NCI-H82 (cell line): ENCODE measurements around the gene PATZ1.
A peak's percentile ranks its signal among the peaks of the same experiment; 100 is the strongest.
"Not testable (repeated sequence)": the region's sequence is repeated elsewhere in the genome, so short reads cannot be mapped to it uniquely, and the experiment has no call there.

Source experiments
- DNase-seq: peaks from one replicate; lab custom pipeline; 2025; lab: John Stamatoyannopoulos, UW

The PATZ1 gene

DNA sequence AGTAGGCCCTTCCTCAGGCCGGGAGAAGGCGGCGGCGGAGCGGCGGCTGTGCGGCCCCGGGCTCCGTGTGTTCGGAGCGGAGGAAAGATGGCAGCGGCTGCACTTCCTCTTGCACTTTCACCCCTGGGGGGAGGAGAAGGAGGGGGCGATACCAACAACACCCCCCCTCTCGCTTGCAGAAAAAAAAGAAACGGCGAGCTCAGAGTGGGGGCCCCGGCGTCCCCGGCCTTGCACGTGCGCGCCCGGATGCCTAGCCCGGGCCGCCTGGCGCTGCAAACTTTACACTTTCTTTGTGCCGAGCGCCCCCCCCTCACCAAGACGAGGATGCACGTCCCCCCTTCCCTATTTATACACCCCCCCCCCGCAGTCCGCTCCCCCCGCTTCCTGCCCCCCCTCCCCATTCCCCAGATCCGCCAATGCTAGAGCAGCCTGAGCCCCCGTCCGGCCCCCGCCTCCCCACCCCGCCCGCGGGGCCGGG is at the start of gene PATZ1:
PATZ1 (minus strand) TSS at position 92 of the 478 bp plus-strand sequence. CDS start 744 bp downstream, outside the sequence.
- DNase-seq = peak; percentile 84

DNA sequence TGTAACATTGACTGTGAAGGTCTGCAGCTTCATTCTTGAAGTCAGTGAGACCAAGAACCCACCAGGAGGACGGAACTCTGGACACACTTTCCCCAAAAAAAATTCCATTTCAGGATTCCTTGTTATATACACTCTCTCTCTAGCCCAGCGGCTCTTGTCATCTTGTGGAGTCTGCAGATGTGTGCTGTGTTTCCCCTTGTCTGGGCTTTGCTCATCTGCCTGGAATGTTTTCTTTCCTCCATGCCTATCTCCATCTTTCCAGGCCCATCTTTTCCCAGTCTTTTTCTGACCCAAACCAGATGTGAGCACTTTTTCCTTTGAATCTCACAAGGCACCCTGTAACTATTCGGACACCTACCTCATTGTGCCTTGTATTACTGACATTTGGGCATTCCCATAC is 48.2 kb upstream of the PATZ1 start:
- DNase-seq = no peak

DNA sequence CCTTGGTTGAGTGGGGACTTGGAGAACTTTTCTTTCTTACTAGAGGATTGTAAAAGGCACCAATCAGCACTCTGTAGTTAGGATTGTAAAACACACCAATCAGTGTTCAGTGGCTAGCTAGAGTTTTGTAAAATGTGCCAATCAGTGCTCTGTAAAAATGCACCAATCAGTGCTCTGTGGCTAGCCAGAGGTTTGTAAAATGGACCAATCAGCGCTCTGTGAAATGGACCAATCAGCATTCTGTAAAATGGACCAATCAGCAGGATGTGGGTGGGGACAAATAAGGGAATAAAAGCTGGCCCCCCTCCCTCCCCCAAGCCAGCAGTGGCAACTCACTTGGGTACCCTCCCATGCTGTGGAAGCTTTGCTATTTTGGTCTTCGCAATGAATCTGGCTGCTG is 47.7 kb upstream of the PATZ1 start:
- DNase-seq = no peak

- DNase-seq = not testable (repeated sequence)
These were observed 32.5 kb upstream of the PATZ1 start for GRCh38 chr22:31378651-31379050.

GRCh38 chr22:31378123-31378522 is 32.0 kb upstream of the PATZ1 start:
- no peak for DNase-seq

DNA sequence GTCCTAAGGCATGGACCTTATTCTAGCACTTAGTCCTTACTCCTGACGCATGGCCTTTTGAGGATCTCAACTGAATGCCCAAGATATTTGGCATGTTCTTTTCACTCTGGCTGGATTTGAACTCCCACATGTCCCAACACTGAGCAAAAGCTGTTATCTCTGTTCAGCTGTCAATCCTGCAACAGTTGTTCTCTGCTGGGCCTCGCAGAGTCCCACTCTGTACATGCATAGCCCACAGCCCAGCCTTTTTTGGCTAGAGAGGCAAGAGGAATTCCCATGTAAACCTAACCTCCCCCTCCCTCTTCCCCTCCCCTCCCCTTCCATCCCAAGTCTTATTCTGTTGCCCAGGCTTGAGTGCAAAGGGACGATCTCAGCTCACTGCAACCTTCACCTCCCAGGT is 31.5 kb upstream of the PATZ1 start:
- DNase-seq = no peak

DNA sequence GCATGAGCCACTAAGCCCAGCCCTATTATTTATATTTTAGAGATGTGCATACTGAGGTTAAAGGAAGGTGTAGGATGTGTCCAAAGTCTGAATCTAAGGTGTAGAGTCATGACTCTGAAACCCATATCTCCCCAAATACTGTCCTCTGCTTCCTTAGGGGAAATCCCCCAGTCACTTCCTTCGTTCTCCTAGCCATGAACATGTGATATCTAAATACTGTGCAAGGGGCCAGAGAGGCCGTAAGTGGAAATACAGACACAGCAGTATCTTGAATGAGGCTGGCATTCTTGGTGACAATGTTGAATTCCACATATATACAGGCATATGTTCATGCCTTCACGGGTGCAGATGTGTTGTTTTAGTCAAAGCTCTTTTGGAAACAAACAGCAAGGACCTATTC is 21.3 kb upstream of the PATZ1 start:
- no peak for DNase-seq

DNA sequence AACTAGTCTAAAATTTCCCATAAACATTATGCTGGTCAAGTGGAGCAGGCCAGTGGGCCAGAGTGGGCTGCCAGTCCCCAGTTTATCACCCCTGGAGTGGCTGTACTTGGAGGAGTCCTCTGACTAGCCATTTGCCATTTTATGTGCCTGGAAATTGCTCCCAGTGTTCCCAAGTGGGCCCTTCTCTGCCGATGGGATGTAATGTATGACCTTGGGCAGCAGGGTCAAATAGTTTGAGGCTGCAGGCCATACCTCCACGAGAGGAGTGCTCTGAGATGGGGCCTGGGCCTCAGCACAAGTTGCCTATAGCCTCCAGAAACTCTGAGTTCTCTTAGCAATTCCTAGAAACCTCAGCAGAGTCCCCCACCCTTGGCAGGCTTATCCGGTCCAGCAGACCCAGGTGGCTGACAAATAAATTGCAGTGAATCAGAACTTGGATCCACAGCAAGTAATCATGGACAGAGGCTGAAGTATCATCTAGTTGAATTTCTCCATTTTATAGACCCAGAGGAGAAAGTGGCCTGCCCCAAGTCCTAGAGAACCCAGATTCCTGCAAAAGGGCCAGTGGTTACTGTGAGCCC is 17.8 kb upstream of the PATZ1 start:
- DNase-seq = no peak

DNA sequence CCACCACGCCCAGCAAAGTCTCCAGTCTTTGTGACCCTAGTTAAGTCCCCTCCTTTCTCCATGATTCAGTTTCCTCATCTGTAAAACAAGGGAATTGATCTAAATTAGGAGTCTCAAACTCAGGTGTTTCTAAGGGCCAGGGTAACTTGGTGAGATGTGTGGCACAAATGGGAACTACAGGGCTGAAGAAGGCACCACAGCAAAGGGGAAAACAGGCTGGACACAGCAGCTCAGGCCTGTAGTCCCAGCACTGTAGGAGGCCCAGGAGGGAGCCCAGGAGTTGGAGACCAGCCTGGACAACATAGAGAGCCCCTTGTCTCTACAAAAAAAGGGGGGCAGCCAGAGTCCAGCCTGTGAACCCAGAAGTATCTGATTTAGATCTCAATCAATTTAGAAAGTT is 15.6 kb upstream of the PATZ1 start:
- DNase-seq = no peak

DNA sequence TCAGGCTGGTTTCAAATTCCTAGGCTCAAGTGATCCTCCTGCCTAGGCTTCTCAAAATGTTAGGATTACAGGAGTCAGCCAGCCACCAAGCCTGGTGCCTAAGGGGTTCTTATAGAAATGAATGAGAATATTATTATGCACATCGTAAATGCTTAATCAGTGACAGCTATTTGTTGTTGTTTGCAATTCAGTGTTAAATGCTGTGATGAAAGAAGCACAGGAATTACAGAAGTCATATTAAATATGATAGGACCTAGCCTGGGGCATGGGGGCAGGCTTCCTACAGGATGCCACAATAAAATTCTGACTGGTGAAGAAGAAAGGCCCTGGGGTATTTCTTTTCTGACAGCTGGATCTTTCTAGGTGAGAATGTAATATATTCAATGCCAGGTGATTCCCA is 13.9 kb upstream of the PATZ1 start:
- DNase-seq = no peak

DNA sequence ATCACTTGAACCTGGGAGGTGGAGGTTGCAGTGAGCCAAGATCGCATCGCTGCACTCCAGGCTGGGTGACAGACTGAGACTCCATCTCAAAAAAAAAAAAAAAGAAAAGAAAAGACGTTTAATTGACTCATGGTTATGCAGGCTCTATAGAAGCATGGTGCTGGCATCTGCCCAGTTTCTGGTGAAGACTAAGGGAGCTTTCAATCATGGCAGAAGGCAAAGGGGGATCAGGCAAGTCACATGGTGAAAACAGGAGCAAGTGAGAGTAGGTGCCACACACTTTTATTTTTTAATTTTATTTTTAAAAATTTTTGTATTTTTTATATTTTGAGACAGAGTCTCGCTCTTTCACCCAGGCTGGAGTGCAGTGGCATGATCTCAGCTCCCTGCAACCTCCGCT is 8.4 kb upstream of the PATZ1 start:
- DNase-seq = no peak

GRCh38 chr22:31350410-31350863 is 4.3 kb upstream of the PATZ1 start:
- DNase-seq = peak; percentile 57

GRCh38 chr22:31349960-31350359 is 3.8 kb upstream of the PATZ1 start:
- DNase-seq = no peak

DNA sequence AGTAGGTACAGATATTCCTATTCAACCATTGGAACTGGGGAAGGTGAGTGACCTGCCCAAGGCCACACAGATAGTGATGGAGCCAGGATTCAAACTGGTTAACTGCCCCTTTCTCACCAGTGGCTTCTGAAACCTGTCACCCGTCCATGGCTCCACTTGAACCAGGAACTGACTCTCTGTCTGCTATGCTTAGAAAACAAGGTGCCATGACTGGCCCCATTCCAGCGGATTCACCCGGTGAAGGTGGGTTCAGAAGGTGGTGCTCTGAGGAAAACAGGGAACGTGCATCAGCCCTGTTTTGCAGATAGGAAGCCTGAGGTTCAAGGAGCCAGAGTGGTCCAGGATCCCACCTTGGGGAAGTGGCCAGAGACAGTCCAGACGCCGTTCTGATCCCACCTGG is 2.6 kb upstream of the PATZ1 start:
- DNase-seq = no peak

DNA sequence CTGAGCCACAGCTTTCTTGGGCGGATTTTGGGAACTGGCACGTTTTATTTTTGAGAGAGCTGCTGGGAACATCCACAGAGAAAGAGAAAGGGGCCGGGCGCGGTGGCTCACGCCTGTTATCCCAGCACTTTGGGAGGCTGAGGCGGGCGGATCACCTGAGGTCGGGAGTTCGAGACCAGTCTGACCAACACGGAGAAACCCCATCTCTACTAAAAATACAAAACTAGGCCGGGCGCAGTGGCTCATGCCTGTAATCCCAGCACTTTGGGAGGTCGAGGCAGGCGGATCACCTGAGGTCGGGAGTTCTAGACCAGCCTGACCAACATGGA is 1.8 kb upstream of the PATZ1 start:
- not testable (repeated sequence) for DNase-seq

GRCh38 chr22:31347251-31348008 is 1.3 kb upstream of the PATZ1 start:
- DNase-seq = peak; percentile 83

GRCh38 chr22:31346733-31347250 is 646 bp upstream of the PATZ1 start:
- DNase-seq = peak; percentile 86

GRCh38 chr22:31345331-31346254 is 553 bp downstream of the PATZ1 start:
- peak; percentile 86 for DNase-seq

GRCh38 chr22:31344578-31345330 is 1.4 kb downstream of the PATZ1 start:
- DNase-seq = peak; percentile 30

- DNase-seq = peak; percentile 14
These were observed 1.9 kb downstream of the PATZ1 start for GRCh38 chr22:31344256-31344577.

GRCh38 chr22:31343235-31344191 is 2.6 kb downstream of the PATZ1 start:
- peak; percentile 87 for DNase-seq
